Renal cortical epithelial cell (primary cell): ENCODE measurements around the gene NPHP4. TPM values are rescaled to one million over a fixed set of nuclear protein-coding genes. Genes with fewer than 3 reads are reported as not detected.
"Not testable (repeated sequence)": the region's sequence is repeated elsewhere in the genome, so short reads cannot be mapped to it uniquely, and the experiment has no call there.

Experiments used
- DNase-seq: peaks from one replicate; pipeline ENCODE4 v3.0.0-alpha.2; 2011; ENCODE audit warnings: low read depth
- total RNA-seq: library from RNA; depleted of rRNA; stranded (reverse); fragments of >200 nt; gene quantifications from 2 replicates; pipeline ENCODE4 v1.2.3, GENCODE V29; 2014

NPHP4 gene
- total RNA-seq, 1 donor from 2014 or later = 14.3 TPM

DNA sequence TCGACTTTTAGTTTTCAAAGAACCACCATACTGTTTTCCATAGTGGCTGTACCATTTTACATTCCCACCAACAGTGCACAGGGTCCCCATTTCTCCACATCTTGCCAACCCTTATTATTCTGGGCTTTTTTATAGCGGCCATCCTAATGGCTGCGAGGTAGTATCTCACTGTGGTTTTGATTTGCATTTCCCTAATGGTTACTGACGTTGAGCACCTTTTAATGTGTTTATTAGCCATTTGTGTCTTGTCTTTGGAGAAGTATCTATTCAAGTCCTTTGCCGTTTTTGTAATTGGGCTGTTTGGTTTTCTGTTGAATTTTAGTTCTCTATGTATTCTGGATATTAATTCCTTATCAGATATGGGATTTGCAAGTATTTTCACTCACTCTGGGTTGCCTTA, 31.1 kb upstream of the NPHP4 start:
- DNase-seq = no peak

GRCh38 chr1:6022193-6022592, 30.0 kb upstream of the NPHP4 start:
- no peak for DNase-seq

GRCh38 chr1:6019166-6019845, 27.1 kb upstream of the NPHP4 start:
- no peak for DNase-seq

DNA sequence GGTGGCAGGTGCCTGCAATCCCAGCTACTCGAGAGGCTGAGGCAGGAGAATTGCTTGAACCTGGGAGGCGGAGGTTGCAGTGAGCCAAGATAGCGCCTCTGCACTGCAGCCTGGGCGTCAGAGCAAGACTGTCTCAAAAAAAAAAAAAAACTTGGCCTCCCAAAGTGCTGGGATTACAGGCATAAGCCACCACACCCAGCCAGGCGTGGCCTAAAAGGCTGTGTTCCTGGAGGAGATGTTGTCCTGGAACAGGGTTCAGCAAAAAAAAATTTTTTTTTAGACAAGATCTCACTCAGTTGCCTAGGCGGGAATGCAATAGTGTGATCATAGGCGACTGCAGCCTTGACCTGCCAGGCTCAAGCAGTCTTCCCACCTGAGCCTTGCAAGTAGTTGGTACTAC, 25.4 kb upstream of the NPHP4 start:
- not testable (repeated sequence) for DNase-seq

DNA sequence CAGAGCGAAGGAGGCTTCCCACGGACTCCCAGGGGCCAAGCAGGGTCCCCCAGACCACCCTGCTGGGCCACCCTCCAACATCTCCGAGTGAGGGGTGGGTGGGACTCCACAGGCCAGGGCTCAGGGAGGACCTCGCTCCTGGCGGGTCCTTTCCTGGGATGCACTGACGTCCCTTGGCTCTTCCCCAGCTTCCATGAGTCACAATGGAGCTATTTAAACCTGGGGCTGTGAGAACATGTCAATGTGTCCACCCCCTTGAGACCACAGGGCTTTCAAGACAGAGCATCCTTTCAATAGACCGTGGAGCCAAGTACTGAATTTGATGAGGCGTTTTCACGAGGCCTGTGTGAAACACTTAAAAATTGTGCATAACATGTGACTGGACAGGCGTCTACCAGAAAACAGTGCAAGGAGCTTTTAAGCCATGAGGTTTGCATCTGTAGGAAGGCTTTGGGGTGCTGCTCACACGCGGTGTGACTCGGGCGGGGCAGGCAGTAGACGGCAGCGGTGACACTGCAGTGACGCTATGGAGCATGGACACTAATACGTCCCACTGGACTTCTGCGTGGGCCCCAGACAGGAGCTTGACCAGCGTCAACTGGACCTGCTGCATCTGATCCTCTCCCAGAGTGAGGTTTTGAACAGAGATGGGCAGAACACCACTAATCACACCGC, 24.1 kb upstream of the NPHP4 start:
- DNase-seq = peak; percentile 21

- no peak for DNase-seq
Measured at GRCh38 chr1:6014130-6014999, 22.1 kb upstream of the NPHP4 start.

DNA sequence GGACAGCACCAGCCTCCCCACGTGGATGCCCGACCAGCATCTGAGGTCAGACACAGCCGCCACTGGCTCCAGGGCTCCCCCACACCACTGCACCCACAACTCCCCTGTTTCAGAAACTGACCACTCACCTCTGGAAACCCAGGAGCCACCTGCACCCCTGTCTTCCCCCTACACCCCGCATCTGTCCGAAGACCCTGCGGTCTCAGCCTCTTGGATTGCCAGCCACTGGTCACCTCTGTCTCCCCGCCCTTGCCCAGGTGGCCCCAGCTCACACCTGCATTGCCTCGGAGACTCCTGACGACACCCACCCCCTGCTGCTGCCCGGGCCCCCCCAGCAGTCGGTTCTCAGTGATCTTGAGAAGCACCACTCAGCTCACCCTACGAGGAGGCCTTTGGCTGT, 21.3 kb upstream of the NPHP4 start:
- DNase-seq = no peak

- no peak for DNase-seq
Measured at GRCh38 chr1:6012529-6013318, 20.5 kb upstream of the NPHP4 start.

DNA sequence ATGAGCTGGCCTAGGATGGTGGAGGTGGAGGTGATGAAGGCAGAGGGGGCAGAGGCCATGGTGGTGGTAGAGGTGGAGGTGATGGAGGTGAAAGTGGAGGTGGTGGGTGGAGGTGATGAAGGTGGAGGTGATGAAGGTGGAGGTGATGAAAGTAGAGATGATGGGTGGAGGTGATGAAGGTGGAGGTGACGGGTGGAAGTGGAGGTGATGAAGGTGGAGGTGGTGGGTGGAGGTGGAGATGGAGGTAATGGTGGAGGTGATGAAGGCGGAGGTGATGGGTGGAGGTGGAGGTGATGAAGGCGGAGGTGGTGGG, 19.7 kb upstream of the NPHP4 start:
- no peak for DNase-seq

DNA sequence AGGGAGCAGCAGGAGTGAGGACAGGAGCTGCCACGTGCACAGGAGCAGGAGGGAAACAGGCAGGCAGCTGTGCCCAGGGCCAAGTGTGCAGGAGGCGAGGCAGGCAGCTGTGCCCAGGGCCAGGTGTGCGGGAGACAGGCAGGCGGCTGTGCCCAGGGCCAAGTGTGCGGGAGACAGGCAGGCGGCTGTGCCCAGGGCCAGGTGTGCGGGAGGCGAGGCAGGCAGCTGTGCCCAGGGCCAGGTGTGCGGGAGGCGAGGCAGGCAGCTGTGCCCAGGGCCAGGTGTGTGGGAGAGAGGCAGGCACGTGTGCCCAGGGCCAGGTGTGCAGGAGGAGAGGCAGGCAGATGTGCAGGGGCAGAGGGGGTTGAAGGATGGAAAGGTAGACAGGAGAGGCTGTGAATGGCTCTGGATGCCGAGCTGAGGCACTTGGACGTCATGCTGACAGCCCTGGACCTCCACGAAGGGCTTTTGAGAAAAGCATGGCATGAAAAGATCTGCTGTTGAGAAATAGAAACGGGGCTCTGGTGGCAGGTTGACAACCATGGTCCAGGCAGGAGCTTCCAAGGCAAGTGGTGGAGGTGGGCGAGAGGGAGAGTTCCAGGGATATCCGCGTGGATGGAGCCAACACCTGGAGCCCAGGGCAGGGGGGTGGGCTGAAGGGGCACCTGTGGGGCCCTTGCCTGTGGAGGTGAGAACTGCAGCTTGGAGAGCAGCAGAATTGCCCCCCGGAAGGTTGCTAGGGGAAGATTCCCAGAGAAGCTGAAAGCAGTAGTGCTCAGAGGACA, 19.1 kb upstream of the NPHP4 start:
- no peak for DNase-seq

DNA sequence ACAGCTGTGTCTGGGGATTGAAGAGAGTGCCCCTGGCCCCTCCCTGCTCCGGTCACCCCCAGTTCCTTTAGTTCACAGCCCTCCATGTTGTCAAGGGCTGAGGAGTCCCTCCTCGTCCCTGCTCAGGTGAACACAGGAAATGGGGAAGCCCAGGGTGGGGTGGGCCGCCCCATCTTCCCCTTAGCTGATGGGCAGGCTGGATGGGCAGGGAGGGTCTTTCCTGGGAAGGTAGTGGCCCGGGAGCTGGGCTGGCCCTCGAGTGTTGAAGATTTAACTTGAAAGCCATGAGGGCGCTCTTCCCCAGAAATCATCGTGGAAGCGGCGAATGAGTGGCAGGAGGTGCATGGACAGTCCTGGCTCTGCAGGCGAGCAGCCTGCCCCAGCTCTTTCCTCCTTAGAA, 18.3 kb upstream of the NPHP4 start:
- DNase-seq = no peak

GRCh38 chr1:6009120-6010040, 17.2 kb upstream of the NPHP4 start:
- DNase-seq = no peak

GRCh38 chr1:6008696-6009095, 16.5 kb upstream of the NPHP4 start:
- no peak for DNase-seq

GRCh38 chr1:6008084-6008415, 15.8 kb upstream of the NPHP4 start:
- DNase-seq = no peak

DNA sequence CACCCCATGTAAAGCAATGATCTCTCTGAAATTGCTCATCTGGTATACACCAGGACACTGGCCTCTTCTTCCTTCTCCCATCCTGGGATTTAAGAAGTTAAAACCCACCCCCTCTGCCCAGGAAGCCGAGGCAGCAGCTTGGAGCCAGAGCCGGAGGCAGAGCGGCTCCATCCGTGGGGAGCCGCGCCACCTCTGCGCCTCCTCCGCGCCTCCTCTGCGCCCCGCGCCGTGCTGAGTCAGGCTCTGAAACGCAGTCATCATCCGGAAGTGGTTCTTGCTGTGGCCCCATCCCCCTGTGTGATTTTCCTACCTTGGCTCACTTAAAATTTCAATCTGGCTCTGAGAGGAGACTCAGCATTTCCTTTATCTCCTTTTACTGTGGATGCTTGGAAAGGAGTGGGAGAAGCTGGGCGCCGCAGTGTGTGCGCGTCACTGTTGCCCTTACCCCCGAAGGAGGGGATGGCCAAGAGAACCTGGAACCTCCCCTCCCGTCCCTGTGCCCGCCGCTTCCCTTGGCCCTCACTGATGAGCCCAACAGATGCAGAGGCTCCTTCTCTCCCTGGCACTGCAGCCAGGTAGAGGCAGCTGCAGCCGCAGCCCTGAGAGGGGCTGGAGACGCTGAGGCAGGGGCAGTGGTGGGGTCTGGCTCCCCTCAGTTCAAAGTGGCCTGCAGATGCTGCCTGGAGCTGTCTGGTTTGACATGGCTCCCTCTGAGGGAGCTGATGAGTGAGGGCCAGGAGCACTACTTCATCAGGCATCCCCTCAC, 15.3 kb upstream of the NPHP4 start:
- no peak for DNase-seq

DNA sequence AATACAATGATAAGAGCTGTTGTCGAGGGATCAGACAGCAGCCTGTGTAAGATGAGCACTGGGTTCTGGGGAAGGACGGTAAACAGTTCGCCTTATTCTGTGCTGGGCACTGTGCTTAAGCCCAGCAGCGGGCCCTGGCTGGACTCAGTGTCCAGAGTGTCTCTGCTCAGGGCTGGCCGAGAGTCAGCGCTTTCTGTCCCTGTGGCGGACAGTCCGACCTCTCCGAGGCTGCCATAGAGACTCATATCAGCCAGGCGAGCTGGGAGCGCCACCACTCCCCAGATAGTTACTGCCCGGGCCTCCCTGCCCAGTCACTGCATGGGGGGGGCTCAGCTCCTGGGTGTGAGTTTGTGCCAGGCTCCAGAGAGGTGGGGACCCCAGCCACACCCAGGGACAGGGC, 14.7 kb upstream of the NPHP4 start:
- no peak for DNase-seq

GRCh38 chr1:6005276-6005917, 13.2 kb upstream of the NPHP4 start:
- DNase-seq = no peak

DNA sequence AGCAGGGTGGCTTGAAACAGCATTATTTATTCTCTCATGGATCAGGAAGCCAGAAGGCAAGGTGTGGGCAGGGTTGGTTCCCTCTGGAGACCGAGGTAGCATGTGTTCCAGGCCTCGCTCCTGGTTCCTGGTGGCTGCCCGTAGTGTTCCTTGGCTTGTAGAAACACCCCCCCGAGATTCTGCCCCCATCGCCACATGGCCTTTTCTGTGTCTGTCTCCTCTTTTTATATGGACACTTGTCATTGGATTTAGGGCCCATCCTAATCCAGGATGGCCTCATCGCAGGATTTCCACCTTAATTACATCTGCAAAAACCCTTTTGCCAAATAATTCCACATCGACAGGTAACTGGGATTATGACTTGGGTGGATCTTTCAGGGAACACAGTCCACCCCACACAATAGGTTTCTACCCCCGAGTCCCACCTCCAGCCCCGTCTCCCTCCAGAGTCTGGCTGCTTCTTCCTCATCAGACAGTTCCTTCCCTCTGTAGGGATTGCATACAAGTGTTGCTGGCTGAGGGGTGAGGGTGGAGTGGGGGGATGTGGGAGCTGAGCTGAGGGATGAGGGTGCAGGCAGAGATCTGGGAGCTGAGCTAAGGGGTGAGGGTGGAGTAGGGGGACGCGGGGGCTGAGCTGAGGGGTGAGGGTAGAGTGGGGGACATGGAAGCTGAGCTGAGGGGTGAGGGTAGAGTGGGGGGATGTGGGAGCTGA, 12.3 kb upstream of the NPHP4 start:
- DNase-seq = no peak
